Hypothalamus (tissue), 51 donors: ENCODE measurements around the gene TULP3.
"Not testable (repeated sequence)": the region's sequence is repeated elsewhere in the genome, so short reads cannot be mapped to it uniquely, and the experiment has no call there.

Source experiments
- DNase-seq, 51 donors: peaks; one replicate each; lab custom pipeline; 2025; lab: John Stamatoyannopoulos, UW

TULP3 gene

GRCh38 chr12:2890388-2891239 is at the start of gene TULP3:
Gene TULP3 (plus strand): TSS chr12:2890891. CDS start chr12:2890948, 57 bp downstream.
- DNase-seq, result peak; percentile 79 to 100 (median 99)

GRCh38 chr12:2841056-2841650 is 49.5 kb upstream of the TULP3 start:
- peak in 2 of 51 donors; percentile 6 to 14 for DNase-seq

- DNase-seq, result no peak
These were observed 47.7 kb upstream of the TULP3 start for GRCh38 chr12:2842948-2843347.

- no peak for DNase-seq
These were observed 45.9 kb upstream of the TULP3 start for GRCh38 chr12:2844786-2845185.

- DNase-seq, result no peak
These were observed 45.4 kb upstream of the TULP3 start for GRCh38 chr12:2845280-2845679.

GRCh38 chr12:2851931-2852330 is 38.8 kb upstream of the TULP3 start:
- DNase-seq, result no peak

- DNase-seq, result peak in 48 of 51 donors; percentile 8 to 85 (median 58)
These were observed 37.1 kb upstream of the TULP3 start for GRCh38 chr12:2853626-2854025.

GRCh38 chr12:2854669-2855453 is 35.8 kb upstream of the TULP3 start:
- DNase-seq, result no peak

- DNase-seq, result no peak
These were observed 35.1 kb upstream of the TULP3 start for GRCh38 chr12:2855546-2855945.

- no peak for DNase-seq
These were observed 34.6 kb upstream of the TULP3 start for GRCh38 chr12:2856051-2856450.

- no peak for DNase-seq
These were observed 33.7 kb upstream of the TULP3 start, which contains the start of gene TEX52 for GRCh38 chr12:2857021-2857431. Gene TEX52 (minus strand): TSS chr12:2857039. CDS start chr12:2857026, 13 bp downstream.

- DNase-seq, result no peak
These were observed 33.1 kb upstream of the TULP3 start for GRCh38 chr12:2857576-2857975.

- DNase-seq, result no peak
These were observed 32.4 kb upstream of the TULP3 start for GRCh38 chr12:2858334-2858733.

GRCh38 chr12:2858944-2859421 is 31.7 kb upstream of the TULP3 start:
- no peak for DNase-seq

GRCh38 chr12:2860170-2860569 is 30.5 kb upstream of the TULP3 start:
- DNase-seq, result no peak

- no peak for DNase-seq
These were observed 27.8 kb upstream of the TULP3 start for GRCh38 chr12:2862876-2863275.

GRCh38 chr12:2863402-2863801 is 27.3 kb upstream of the TULP3 start:
- DNase-seq, result not testable (repeated sequence)

GRCh38 chr12:2864198-2864597 is 26.5 kb upstream of the TULP3 start:
- no peak for DNase-seq

GRCh38 chr12:2868986-2869632 is 21.6 kb upstream of the TULP3 start:
- DNase-seq, result not testable (repeated sequence)

- peak in 2 of 51 donors; percentile 32 to 39 for DNase-seq
These were observed 14.2 kb upstream of the TULP3 start for GRCh38 chr12:2876431-2877046.
